ENCODE data around the gene CYTH3.
"Not testable (repeated sequence)": the region's sequence is repeated elsewhere in the genome, so short reads cannot be mapped to it uniquely, and the experiment has no call there.

The CYTH3 gene

DNA sequence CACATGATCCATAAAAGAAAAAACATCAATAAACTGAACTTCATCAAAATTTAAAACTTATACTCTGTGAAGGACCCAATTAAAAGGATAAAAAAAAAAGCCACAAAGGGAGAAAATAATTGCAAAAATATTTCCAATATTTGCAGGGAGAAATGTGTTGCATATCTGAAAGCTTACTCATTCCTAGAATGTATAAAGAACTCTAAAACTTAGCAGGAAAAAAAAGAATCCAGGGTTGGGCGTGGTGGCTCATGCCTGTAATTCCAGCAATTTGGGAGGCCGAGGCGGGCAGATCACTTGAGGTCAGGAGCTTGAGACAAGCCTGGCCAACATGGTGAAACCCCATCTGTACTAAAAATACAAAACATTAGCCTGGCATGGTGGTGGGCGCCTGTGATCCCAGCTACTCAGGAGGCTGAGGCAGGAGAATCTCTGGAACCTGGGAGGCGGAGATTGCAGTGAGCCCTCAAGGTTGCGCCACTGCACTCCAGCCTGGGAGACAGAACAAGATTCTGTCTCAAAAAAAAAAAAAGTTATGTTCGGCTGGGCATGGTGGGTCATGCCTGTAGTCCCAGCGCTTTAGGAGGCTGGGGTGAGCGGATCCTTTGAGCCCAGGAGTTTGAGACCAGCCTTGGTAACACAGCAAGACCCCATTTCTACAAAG is 11.1 kb upstream of the CYTH3 start:
- H3K36me3 ChIP-seq (ENCODE audit: control insufficient read depth in 2 of 2, insufficient read depth in 2 of 2, low read length in 2 of 2); H3K9me3 ChIP-seq (ENCODE audit: control insufficient read depth in 2 of 2, low read length in 2 of 2); H3K9ac ChIP-seq (ENCODE audit: low read depth in 1 of 2, low read length in 2 of 2); H3K27me3 ChIP-seq (ENCODE audit: control insufficient read depth in 2 of 2, insufficient read depth in 2 of 2, low read length in 2 of 2); H3K27ac ChIP-seq (ENCODE audit: low read depth in 2 of 2, low read length in 2 of 2); H3K4me3 ChIP-seq (ENCODE audit: low read length in 2 of 2); H3K4me1 ChIP-seq (ENCODE audit: control insufficient read depth in 2 of 2, insufficient read depth in 2 of 2, low read length in 2 of 2): not testable (repeated sequence)

DNA sequence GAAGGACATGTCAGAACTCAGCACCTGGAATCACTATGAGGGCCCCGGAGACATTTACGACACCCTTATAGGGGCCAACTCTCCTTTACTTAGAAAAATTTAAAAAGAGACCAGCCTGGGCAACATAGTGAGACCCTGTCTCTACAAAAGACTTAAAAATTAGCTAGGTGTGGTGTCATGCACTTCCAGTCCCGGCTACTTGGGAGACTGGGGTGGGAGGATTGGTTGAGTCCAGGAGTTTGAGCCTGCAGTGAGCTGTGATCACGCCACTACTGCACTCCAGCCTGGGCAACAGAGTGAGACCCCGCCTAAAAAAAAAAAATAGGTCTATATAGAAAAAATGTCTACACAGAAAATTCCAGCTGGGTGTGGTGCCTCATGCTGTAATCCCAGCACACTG is 7.5 kb upstream of the CYTH3 start:
- no peak overlapping the region for H3K4me3 ChIP-seq (ENCODE audit: low read length in 2 of 2)
- peaks cover 0 to 2% of the 10 kb centered on the region in 2 donors for H3K4me1 ChIP-seq (ENCODE audit: control insufficient read depth in 2 of 2, insufficient read depth in 2 of 2, low read length in 2 of 2)
- H3K9ac ChIP-seq (ENCODE audit: low read depth in 1 of 2, low read length in 2 of 2), result no peak overlapping the region
- no peaks in the 10 kb centered on the region for H3K27me3 ChIP-seq (ENCODE audit: control insufficient read depth in 2 of 2, insufficient read depth in 2 of 2, low read length in 2 of 2)
- no peaks in the 10 kb centered on the region for H3K36me3 ChIP-seq (ENCODE audit: control insufficient read depth in 2 of 2, insufficient read depth in 2 of 2, low read length in 2 of 2)
- no peak overlapping the region for H3K27ac ChIP-seq (ENCODE audit: low read depth in 2 of 2, low read length in 2 of 2)
- no peaks in the 10 kb centered on the region for H3K9me3 ChIP-seq (ENCODE audit: control insufficient read depth in 2 of 2, low read length in 2 of 2)

DNA sequence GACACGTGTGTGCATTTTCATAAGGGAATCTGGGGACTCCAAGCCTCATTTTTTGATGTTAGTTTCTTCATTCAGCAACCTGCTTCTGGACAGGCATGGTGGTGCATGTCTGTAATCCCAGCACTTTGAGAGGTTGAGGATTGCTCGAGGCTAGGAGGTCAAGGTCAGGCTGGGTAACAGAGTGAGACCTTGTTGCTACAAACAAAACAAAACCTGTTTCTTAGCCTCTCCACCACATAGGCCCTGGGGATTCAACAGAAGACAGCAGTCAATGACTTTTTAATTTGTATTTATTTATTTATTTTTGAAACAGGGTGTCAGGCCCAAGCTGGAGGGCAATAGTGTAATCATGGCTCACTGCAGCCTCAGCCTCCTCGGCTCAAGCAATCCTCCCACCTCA is 6.9 kb upstream of the CYTH3 start:
- no peak overlapping the region for H3K4me3 ChIP-seq (ENCODE audit: low read length in 2 of 2)
- H3K36me3 ChIP-seq (ENCODE audit: control insufficient read depth in 2 of 2, insufficient read depth in 2 of 2, low read length in 2 of 2), result no peaks in the 10 kb centered on the region
- H3K9ac ChIP-seq (ENCODE audit: low read depth in 1 of 2, low read length in 2 of 2), result no peak overlapping the region
- H3K27ac ChIP-seq (ENCODE audit: low read depth in 2 of 2, low read length in 2 of 2), result no peak overlapping the region
- no peaks in the 10 kb centered on the region for H3K27me3 ChIP-seq (ENCODE audit: control insufficient read depth in 2 of 2, insufficient read depth in 2 of 2, low read length in 2 of 2)
- no peaks in the 10 kb centered on the region for H3K9me3 ChIP-seq (ENCODE audit: control insufficient read depth in 2 of 2, low read length in 2 of 2)
- peaks cover 0 to 2% of the 10 kb centered on the region in 2 donors for H3K4me1 ChIP-seq (ENCODE audit: control insufficient read depth in 2 of 2, insufficient read depth in 2 of 2, low read length in 2 of 2)

DNA sequence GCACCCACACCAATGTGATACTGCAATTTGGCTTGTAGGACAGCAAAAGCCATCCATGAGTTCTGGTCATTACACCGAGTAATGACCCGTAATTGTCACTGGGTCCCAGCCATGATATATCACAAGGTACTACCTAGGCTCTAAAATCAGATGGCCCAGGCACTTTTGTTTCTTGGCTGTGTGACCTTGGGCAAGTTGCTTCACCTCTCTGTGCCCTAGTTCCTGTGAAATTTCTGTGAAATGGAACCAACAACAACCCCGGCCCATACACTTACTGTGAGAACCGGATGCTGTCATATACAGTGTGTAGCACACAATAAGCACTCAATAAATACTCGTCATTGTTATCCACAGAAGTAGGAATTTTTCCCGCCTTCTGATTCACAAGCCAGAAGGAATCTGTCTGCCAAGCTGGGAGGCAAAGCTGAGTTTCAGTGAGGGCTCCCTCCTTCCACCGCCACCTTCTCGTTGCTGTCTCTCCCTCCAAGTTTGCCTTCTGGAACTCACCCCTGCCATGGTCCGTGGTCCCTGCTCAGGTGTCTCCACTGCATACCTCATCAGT is 6.4 kb upstream of the CYTH3 start:
- Histone ChIP-seq H3K4me1 (ENCODE audit: control insufficient read depth in 2 of 2, insufficient read depth in 2 of 2, low read length in 2 of 2) (peaks cover 0 to 2% of the 10 kb centered on the region in 2 donors), H3K9me3 (ENCODE audit: control insufficient read depth in 2 of 2, low read length in 2 of 2) (no peaks in the 10 kb centered on the region), H3K36me3 (ENCODE audit: control insufficient read depth in 2 of 2, insufficient read depth in 2 of 2, low read length in 2 of 2) (no peaks in the 10 kb centered on the region), H3K9ac (ENCODE audit: low read depth in 1 of 2, low read length in 2 of 2) (no peak overlapping the region), H3K4me3 (ENCODE audit: low read length in 2 of 2) (no peak overlapping the region), H3K27ac (ENCODE audit: low read depth in 2 of 2, low read length in 2 of 2) (no peak overlapping the region), H3K27me3 (ENCODE audit: control insufficient read depth in 2 of 2, insufficient read depth in 2 of 2, low read length in 2 of 2) (no peaks in the 10 kb centered on the region)

DNA sequence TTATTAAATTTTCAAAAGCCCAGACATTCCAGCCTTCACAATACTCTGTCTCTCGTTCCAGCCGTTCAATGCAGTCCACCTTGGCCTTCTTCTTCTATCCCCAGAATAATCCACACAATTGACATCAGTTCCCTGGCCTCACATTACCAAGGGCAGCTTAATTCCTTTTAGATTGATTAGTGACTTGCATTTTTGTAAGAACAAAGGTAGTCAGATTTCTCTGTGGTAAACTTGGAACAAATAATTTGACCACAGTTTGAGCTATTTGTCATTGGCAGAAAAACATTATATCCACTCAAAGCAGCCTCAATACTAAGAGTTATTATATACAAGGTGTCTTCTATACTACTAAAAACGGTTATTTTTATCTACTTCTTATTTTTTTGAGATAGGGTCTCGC is 5.1 kb upstream of the CYTH3 start:
- no peak overlapping the region for H3K4me3 ChIP-seq (ENCODE audit: low read length in 2 of 2)
- H3K9me3 ChIP-seq (ENCODE audit: control insufficient read depth in 2 of 2, low read length in 2 of 2), result no peaks in the 10 kb centered on the region
- no peak overlapping the region for H3K9ac ChIP-seq (ENCODE audit: low read depth in 1 of 2, low read length in 2 of 2)
- no peaks in the 10 kb centered on the region for H3K27me3 ChIP-seq (ENCODE audit: control insufficient read depth in 2 of 2, insufficient read depth in 2 of 2, low read length in 2 of 2)
- no peaks in the 10 kb centered on the region for H3K36me3 ChIP-seq (ENCODE audit: control insufficient read depth in 2 of 2, insufficient read depth in 2 of 2, low read length in 2 of 2)
- no peak overlapping the region for H3K27ac ChIP-seq (ENCODE audit: low read depth in 2 of 2, low read length in 2 of 2)
- H3K4me1 ChIP-seq (ENCODE audit: control insufficient read depth in 2 of 2, insufficient read depth in 2 of 2, low read length in 2 of 2), result peaks cover 7 to 9% of the 10 kb centered on the region in 2 donors

DNA sequence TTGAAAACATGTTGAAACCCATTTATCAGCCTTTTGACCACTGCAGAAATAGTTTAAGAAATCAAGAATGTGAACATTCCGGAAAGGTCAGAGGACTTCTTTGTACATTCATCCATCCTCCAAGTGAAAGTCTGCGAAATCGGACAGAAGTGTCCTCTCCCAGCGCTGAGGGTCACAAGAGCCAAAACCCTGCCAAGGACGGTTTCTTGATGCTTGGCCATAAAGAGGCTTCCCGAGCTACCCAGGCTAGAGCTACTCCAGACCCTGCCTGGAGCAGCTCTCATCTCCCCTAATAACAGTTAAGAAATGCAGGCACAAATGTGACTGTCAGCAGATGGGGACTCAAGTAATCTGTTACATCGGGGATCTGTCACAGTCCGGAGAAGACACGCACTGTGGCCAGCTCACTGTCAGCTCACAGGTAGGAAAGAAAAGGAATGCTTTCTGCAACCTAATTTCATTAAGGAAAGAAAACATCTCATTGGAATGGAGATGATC is 4.5 kb upstream of the CYTH3 start:
- no peaks in the 10 kb centered on the region for H3K9me3 ChIP-seq (ENCODE audit: control insufficient read depth in 2 of 2, low read length in 2 of 2)
- H3K27ac ChIP-seq (ENCODE audit: low read depth in 2 of 2, low read length in 2 of 2), result no peak overlapping the region
- H3K4me1 ChIP-seq (ENCODE audit: control insufficient read depth in 2 of 2, insufficient read depth in 2 of 2, low read length in 2 of 2), result peaks cover 7 to 9% of the 10 kb centered on the region in 2 donors
- H3K27me3 ChIP-seq (ENCODE audit: control insufficient read depth in 2 of 2, insufficient read depth in 2 of 2, low read length in 2 of 2), result no peaks in the 10 kb centered on the region
- no peak overlapping the region for H3K4me3 ChIP-seq (ENCODE audit: low read length in 2 of 2)
- no peak overlapping the region for H3K9ac ChIP-seq (ENCODE audit: low read depth in 1 of 2, low read length in 2 of 2)
- no peaks in the 10 kb centered on the region for H3K36me3 ChIP-seq (ENCODE audit: control insufficient read depth in 2 of 2, insufficient read depth in 2 of 2, low read length in 2 of 2)

DNA sequence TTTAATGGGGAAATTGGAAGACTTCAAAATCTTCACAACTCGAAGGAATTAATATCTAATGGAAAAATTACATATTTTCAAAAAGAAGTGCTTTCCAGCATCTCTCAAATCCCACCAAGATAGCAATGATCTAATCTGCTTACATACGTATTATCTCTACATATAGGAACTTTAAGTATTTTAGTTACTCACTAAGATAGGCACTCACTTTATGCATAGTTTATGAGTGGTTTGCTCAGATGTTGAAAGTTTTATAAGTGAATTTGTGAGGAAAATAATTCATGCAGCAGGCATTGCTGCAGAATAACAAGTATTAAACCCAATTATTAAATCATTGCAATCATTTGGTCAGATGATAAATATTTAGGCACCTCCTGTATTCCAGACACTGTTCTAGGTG is 2.3 kb upstream of the CYTH3 start:
- Histone ChIP-seq H3K9me3 (ENCODE audit: control insufficient read depth in 2 of 2, low read length in 2 of 2) (no peaks in the 10 kb centered on the region), H3K4me1 (ENCODE audit: control insufficient read depth in 2 of 2, insufficient read depth in 2 of 2, low read length in 2 of 2) (peaks cover 16 to 18% of the 10 kb centered on the region in 2 donors), H3K27ac (ENCODE audit: low read depth in 2 of 2, low read length in 2 of 2) (no peak overlapping the region), H3K4me3 (ENCODE audit: low read length in 2 of 2) (no peak overlapping the region), H3K9ac (ENCODE audit: low read depth in 1 of 2, low read length in 2 of 2) (no peak overlapping the region), H3K27me3 (ENCODE audit: control insufficient read depth in 2 of 2, insufficient read depth in 2 of 2, low read length in 2 of 2) (no peaks in the 10 kb centered on the region), H3K36me3 (ENCODE audit: control insufficient read depth in 2 of 2, insufficient read depth in 2 of 2, low read length in 2 of 2) (no peaks in the 10 kb centered on the region)

DNA sequence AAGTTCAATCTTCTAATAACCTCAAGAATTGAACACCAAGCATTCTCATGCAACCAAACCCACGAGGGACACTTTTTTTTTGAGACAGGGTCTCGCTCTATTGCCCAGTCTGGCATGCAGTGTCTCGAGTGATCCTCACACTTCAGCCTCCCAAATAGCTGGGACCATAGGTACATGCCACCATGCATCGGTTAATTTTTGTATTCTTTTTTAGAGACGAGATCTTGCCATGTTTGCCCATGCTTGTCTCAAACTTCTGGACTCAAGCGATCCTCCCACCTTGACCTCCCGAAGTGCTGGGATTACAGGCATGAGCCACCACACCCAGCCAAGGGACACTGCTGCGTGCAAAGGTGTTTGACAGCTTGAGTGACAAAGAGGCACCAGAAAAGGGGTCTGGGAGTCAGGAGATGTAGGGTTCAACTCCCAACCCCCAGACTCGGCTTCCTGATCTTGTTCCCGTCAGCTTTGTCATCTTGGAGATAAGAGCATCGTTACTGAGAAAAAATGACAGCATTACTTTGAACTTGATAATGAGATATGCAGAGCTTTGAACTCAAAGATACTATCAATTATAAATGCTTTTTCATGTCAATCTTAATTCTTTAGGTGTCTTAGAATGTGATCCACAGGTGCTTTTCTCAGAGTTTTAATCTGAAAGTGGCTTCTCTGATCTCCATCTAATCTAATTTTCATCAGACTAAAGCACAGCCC is 1.6 kb upstream of the CYTH3 start:
- H3K27me3 ChIP-seq (ENCODE audit: control insufficient read depth in 2 of 2, insufficient read depth in 2 of 2, low read length in 2 of 2), result no peaks in the 10 kb centered on the region
- H3K27ac ChIP-seq (ENCODE audit: low read depth in 2 of 2, low read length in 2 of 2), result no peak overlapping the region
- H3K4me3 ChIP-seq (ENCODE audit: low read length in 2 of 2), result no peak overlapping the region
- no peaks in the 10 kb centered on the region for H3K36me3 ChIP-seq (ENCODE audit: control insufficient read depth in 2 of 2, insufficient read depth in 2 of 2, low read length in 2 of 2)
- peaks cover 16 to 23% of the 10 kb centered on the region in 2 donors for H3K4me1 ChIP-seq (ENCODE audit: control insufficient read depth in 2 of 2, insufficient read depth in 2 of 2, low read length in 2 of 2)
- H3K9me3 ChIP-seq (ENCODE audit: control insufficient read depth in 2 of 2, low read length in 2 of 2), result no peaks in the 10 kb centered on the region
- no peak overlapping the region for H3K9ac ChIP-seq (ENCODE audit: low read depth in 1 of 2, low read length in 2 of 2)

DNA sequence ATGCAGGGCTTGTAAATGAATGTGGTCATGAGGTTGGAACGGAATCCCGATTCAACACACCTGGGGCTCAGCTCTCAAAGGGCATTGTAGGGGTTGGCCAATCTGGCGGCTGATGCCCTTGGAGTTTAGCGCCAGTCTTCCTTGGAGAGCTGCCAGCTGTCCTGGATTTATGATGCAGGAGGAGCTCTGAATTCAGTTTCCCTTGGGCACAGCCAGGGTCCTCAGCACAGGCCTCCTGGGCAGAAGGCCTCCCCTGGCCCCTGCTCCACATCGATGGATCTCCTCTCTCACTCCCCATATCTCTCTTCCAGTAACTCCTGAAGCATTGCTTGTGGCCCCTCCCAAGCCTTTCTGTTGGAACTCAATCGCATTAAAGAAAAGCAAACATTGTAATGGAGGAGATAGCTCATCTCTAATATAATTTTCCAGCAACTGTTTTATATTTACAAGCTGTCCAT is 985 bp upstream of the CYTH3 start:
- Histone ChIP-seq H3K9me3 (ENCODE audit: control insufficient read depth in 2 of 2, low read length in 2 of 2) (no peaks in the 10 kb centered on the region), H3K4me1 (ENCODE audit: control insufficient read depth in 2 of 2, insufficient read depth in 2 of 2, low read length in 2 of 2) (peaks cover 20 to 29% of the 10 kb centered on the region in 2 donors), H3K27ac (ENCODE audit: low read depth in 2 of 2, low read length in 2 of 2) (no peak overlapping the region), H3K9ac (ENCODE audit: low read depth in 1 of 2, low read length in 2 of 2) (no peak overlapping the region), H3K27me3 (ENCODE audit: control insufficient read depth in 2 of 2, insufficient read depth in 2 of 2, low read length in 2 of 2) (no peaks in the 10 kb centered on the region), H3K4me3 (ENCODE audit: low read length in 2 of 2) (peak overlapping the region in 1 of 2 donors; percentile 75), H3K36me3 (ENCODE audit: control insufficient read depth in 2 of 2, insufficient read depth in 2 of 2, low read length in 2 of 2) (no peaks in the 10 kb centered on the region)

DNA sequence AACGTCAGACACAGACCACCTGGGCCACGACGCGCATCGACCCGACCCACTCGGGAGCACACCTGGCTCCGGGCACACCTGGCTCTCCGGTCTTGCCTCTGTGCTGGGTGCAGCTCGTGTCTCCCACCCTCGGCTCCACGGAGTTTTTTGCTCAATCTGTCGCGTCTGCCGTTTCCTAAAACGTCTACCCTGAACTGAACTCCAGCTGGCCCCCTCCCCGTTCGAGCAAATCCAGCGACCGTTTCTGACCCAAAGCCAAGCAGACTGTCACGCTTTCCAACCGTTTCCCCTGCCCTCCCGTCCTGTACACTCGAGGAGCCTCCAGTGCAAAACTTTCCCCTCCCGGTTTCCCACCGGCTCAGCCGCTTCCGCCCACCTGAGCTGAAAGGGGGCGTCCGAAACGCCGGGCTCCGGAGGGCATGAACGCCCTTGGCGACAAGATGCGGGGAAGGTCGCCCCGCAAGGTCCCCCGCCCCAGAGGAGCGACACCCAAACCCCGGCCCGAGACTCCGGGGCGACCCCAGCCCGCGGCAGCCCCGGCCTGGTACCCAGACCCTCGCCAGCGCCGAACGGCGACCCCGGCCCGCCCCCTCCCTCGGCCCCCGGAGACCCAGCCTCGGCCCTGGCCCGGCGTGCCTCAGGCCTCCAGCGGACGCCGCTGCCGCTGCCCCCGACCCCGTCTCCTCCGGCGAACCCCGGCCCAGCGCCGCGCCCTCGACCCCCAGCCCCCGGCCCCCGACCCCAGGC is 557 bp downstream of the CYTH3 start:
- Histone ChIP-seq H3K4me3 (ENCODE audit: low read length in 2 of 2) (peak overlapping the region; percentile 77 to 87), H3K9ac (ENCODE audit: low read depth in 1 of 2, low read length in 2 of 2) (peak overlapping the region; percentile 65 to 74), H3K36me3 (ENCODE audit: control insufficient read depth in 2 of 2, insufficient read depth in 2 of 2, low read length in 2 of 2) (no peaks in the 10 kb centered on the region), H3K4me1 (ENCODE audit: control insufficient read depth in 2 of 2, insufficient read depth in 2 of 2, low read length in 2 of 2) (peaks cover 20 to 29% of the 10 kb centered on the region in 2 donors), H3K27ac (ENCODE audit: low read depth in 2 of 2, low read length in 2 of 2) (peak overlapping the region in 1 of 2 donors; percentile 32), H3K9me3 (ENCODE audit: control insufficient read depth in 2 of 2, low read length in 2 of 2) (no peaks in the 10 kb centered on the region), H3K27me3 (ENCODE audit: control insufficient read depth in 2 of 2, insufficient read depth in 2 of 2, low read length in 2 of 2) (no peaks in the 10 kb centered on the region)

All from mucosa of rectum (tissue), 2 donors.